ENCODE results near the gene NID1. TPM values are rescaled to one million over a fixed set of nuclear protein-coding genes. Genes with fewer than 3 reads are reported as not detected.
"Not testable (repeated sequence)": the region's sequence is repeated elsewhere in the genome, so short reads cannot be mapped to it uniquely, and the experiment has no call there.

The NID1 gene
- total RNA-seq, 1 donor from 2014 or later = 0.11 TPM

- intact Hi-C loops (cut with micrococcal nuclease) = no loop called here
Measured at GRCh38 chr1:235941876-235942624, 122.8 kb downstream of the NID1 start.

- intact Hi-C loops (cut with micrococcal nuclease) = no loop called here
Measured at GRCh38 chr1:235940285-235940684, 124.6 kb downstream of the NID1 start.

DNA sequence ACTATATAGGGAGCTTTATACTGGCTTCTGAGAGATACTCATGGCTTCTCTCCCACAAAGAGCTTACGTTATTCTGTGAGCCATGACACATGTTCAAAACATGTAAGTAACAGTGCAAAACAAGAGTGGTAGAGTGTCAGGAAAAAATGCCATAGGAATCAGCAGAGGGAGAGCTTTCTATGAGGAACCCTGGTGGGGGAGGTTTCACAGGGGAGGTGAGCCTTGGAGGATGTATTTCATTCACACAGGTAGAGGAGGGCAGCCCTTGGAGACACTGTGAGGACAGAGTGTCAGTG, 125.5 kb downstream of the NID1 start:
- intact Hi-C loops (cut with micrococcal nuclease) = no loop called here

DNA sequence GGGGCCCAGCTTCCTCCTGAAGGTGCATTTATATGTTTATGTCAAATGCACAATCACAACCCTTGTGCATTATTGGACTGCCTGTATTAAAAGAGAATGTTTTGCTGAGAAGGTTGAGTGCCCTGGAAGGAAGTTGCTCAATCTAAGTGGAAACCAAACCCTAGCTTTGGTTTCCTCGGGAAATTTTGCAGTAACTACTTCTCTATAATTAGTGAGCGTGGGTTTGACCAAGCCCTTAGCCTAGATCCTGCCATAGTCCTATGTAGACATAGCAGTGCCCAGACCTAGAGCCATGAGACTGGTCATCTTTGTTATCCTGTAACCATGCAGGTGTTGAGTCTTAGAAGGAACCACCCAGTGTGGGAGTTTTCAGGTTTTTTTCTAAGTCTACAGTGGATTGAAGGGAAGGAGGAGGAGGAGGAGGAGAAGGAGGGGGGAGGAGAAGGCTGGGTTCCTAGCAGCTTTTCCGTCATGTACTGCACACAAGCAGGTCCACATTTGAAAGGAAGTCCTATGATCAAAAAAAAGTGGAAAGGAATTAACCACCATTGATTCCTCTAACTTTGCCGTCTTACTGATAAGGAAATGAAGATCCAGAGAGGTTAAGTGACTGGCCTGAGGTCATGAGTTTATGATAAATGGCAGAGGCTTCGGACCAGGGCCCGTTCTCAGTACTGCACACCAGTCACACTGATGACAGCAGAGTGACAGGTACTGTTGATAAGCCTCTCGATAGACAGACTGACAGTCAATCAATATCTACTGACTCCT, 126.0 kb downstream of the NID1 start:
- intact Hi-C loops (cut with micrococcal nuclease) = no loop called here

DNA sequence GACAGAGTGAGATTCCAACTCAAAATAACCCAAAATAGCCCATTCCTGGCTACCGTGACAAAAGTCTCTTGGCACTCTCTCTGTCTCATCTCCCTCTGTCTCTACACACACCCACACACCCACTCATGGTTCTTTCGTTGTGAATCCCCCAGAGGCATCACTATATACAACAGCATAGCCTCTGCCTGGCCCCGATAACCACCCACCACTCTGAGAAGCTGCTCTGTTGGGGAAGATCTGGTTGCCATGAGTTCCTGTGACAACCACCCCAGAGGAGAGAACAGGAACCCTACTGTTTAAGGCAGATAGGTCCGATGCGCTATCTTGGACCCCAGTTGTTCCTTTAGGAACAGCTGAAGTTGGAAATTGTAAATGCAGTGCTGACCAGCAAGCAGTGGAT, 127.8 kb downstream of the NID1 start:
- intact Hi-C loops (cut with micrococcal nuclease) = no loop called here

DNA sequence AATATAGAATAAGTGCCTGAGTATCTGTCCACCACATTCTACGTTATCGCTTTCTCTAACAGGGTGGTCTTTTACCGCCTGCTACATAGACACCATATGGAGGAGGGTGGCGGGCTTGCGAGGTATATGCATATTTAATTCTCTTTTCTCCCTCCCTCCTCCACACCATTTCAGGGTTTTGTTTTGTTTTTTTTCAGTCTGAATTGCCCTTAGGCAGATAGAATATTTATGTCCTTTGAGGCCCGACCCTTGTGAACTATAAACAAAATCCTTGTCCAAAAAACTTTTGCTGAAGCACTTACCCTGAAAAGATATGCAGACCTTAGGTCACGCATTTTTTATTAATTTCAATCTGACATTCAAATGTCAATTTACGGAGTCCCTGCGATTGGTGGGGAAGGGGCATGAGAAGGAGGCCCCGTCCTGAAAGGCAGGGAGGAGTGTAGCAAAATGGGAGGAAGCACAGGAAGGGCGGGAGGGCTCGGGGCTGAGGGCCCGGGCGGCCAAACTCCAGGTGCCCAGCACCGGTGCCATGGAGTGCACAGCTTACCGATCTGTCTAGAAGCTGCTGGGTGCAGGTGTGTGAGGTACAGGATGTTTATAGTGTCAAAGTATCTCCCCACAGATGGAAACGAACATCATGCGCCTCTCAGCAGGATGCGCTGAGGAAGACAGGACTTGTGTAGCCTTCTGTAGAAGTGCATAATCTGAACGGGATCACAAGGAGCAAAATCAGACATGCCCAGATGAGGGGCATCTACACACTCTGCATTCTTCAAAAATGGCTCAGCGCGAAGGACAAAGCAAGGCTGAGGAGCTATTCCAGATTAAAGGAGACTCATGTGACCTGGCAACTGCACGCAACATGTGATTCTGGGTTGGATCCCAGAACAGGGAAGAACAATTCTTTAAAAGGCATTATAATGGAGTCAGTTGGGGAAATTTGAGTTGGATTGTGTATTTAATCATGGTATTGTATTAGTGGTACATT, 129.4 kb downstream of the NID1 start:
- intact Hi-C loops (cut with micrococcal nuclease) = no loop called here

DNA sequence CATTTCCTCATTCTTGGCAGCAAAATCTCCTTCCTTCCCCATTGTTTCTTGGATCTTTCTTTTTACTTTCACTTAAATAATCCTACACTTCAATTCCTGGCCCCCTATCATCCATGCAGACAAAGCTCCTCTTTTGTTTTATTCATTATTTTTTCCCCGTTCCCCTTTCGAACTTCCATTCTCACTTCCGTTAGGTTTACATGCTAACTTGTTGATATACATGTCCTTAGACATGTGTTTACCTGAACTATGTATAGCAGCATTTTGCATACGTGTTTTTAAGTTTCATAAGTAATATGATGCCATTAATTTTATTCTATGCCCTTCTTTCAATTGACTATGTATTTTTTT, 131.1 kb downstream of the NID1 start:
- intact Hi-C loops (cut with micrococcal nuclease) = no loop called here

DNA sequence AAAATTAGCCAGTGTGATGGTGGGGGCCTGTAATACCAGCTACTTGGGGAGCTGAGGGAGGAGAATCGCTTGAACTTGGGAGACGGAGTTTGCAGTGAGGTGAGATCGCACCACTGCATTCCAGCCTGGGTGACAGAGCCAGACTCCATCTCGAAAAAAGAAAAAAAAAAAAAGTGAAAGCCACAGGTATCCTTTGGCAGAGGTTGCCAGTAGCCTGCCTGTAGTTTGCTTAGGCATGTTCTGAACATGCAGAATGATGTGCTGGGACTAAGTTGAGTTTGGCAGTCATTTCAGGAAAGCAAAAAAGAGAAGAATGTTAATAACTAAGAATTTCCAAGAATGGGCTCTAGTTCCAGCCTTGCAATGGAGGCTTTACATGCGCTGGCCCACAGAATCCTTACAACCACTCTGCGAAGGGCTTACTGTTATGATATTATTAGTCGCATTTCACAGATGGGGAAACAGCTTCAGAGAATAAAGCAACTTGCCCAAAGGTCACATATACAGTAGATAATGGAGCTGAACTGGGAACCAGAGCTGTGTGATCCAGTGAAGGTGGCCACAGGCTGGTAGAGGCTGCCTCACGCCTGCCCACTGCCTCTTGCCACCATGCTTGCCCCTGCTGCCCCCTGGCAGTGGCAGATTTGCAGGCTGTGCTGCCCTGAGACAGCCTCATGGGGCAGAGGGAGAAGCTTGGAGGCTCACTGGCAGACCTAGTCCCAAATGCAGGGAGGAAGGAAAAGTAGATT, 131.7 kb downstream of the NID1 start:
- intact Hi-C loops (cut with micrococcal nuclease) = no loop called here

GRCh38 chr1:235932090-235932510, 132.8 kb downstream of the NID1 start:
- intact Hi-C loops (cut with micrococcal nuclease) = no loop called here

DNA sequence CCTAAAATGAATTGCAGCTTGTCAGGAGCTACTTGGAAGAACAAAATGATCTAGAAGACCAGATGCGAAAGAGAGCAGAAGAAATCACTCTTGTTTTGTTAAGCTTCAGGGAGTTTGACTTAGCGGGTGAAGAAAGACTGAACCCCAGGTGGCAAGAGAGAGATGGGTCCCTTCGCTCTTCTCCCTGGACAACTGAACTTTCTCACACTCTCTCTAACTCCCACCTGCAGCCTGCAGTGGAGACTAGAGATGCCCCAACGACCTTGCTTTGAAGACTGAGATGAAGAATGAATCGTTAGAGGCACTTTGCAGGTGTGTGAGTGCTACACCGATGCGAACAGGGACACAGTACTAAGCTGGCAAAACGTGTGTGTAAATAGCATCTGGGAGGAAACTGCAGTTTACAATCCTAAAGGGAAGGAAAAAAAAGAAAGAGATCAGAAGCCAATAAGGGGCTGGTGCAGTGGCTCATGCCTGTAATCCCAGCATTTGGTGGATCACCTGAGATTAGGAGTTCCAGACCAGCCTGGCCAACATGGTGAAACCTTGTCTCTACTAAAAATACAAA, 133.6 kb downstream of the NID1 start:
- intact Hi-C loops (cut with micrococcal nuclease) = no loop called here

GRCh38 chr1:235930543-235930942, 134.3 kb downstream of the NID1 start:
- intact Hi-C loops (cut with micrococcal nuclease) = no loop called here

GRCh38 chr1:235929216-235929615, 135.7 kb downstream of the NID1 start:
- intact Hi-C loops (cut with micrococcal nuclease) = no loop called here

- intact Hi-C loops (cut with micrococcal nuclease) = no loop called here
Measured at GRCh38 chr1:235928197-235928596, 136.7 kb downstream of the NID1 start.

- intact Hi-C loops (cut with micrococcal nuclease) = not testable (repeated sequence)
Measured at GRCh38 chr1:235927551-235927950, 137.3 kb downstream of the NID1 start.

Other genes with a start within 250 kb of the NID1 start
- gene LYST, start 198.2 kb downstream of the NID1 start, total RNA-seq = 17.3 and 19.7 TPM in 2 replicates
- gene GPR137B, start 77.4 kb upstream of the NID1 start, total RNA-seq = 4.2 and 6.0 TPM in 2 replicates
- gene ERO1B, start 216.9 kb upstream of the NID1 start, total RNA-seq = 1.5 and 3.4 TPM in 2 replicates